GM12878 (cell line): ENCODE results near the gene SLC5A7. TPM values are rescaled to one million over a fixed set of nuclear protein-coding genes. Genes with fewer than 3 reads are reported as not detected.

ENCODE experiments used
- ATAC-seq: fragments of 200-7000 bp; cut with Tn5 transposase; 3 replicates; pipeline ENCODE4 v1.9.1; 2020; ENCODE audit warnings: mild to moderate bottlenecking, moderate library complexity
- BruUV-seq: library from RNA; stranded (reverse); fragments of 400-500 nt; replicated peaks from 2 replicates; lab custom pipeline; 2021; lab: Mats Ljungman, UMichigan
- CTCF ChIA-PET: fragments of 300-600 bp; sonication (Branson Sonifier 250); formaldehyde crosslinking; extraction: SDS; loops from one replicate; lab custom pipeline; 2021; ENCODE audit warnings: inconsistent platforms; lab: Yijun Ruan, JAX
- POLR2A ChIA-PET: fragments of 350-600 bp; formaldehyde crosslinking; extraction: SDS; loops from one replicate; lab custom pipeline; 2021; ENCODE audit warnings: inconsistent platforms; lab: Charles Lee
- RAD21 ChIA-PET: fragments of 300-600 bp; sonication (Branson Sonifier 250); formaldehyde crosslinking; loops from one replicate; lab custom pipeline; 2023; ENCODE audit warnings: antibody characterized with exemption; ENCODE audit not compliant: unreplicated experiment; lab: Charles Lee
- SMC1A ChIA-PET: fragments of 300-600 bp; sonication (Branson Sonifier 250); formaldehyde crosslinking; loops from one replicate; lab custom pipeline; 2023; ENCODE audit not compliant: unreplicated experiment, uncharacterized antibody; lab: Charles Lee
- DNase-seq: peaks from one replicate; pipeline ENCODE4 v3.0.0-alpha.2; 2011; ENCODE audit warnings: low read depth, low spot score
- FAIRE-seq: peaks from 3 replicates; lab custom pipeline; 2011; peaks lifted over from hg19 to GRCh38; lab: Jason Lieb, UNC
- H2AFZ ChIP-seq: 2 replicates; pipeline ENCODE4 v1.6.0; 2011; ENCODE audit warnings: low read depth, low read length, control low read depth; ENCODE audit not compliant: control insufficient read depth
- H3K27ac ChIP-seq: 2 replicates; pipeline ENCODE4 v1.5.1; 2011; ENCODE audit warnings: control low read depth; ENCODE audit not compliant: control insufficient read depth, insufficient read depth
- H3K27me3 ChIP-seq, 2 experiments: replicated peaks in 1 of 2; 2 replicates each; pipeline versions ENCODE4 v1.6.0 to v1.6.1; 2011; ENCODE audit warnings: low read length in 1 of 2; ENCODE audit not compliant: control insufficient read depth in 2 of 2, insufficient read depth in 2 of 2
- H3K36me3 ChIP-seq, 2 experiments: 2 replicates each; pipeline ENCODE4 v1.5.1; 2011; ENCODE audit warnings: low read length in 1 of 2; ENCODE audit not compliant: control insufficient read depth in 2 of 2, insufficient read depth in 2 of 2
- H3K4me1 ChIP-seq: 2 replicates; pipeline ENCODE4 v1.6.1; 2011; ENCODE audit warnings: mild to moderate bottlenecking, low read length, moderate library complexity, mixed read lengths; ENCODE audit not compliant: control insufficient read depth, insufficient read depth
- H3K4me2 ChIP-seq: 2 replicates; pipeline ENCODE4 v1.6.0; 2011; ENCODE audit warnings: control low read depth; ENCODE audit not compliant: control insufficient read depth, insufficient read depth
- H3K4me3 ChIP-seq: fragments of 200-600 bp; sonication (generic); 2 replicates; pipeline ENCODE4 v1.5.1; 2016
- H3K79me2 ChIP-seq: 2 replicates; pipeline ENCODE4 v1.6.0; 2011; ENCODE audit warnings: low read length; ENCODE audit not compliant: control insufficient read depth, insufficient read depth
- H3K9ac ChIP-seq: 2 replicates; pipeline ENCODE4 v1.8.0; 2011; ENCODE audit warnings: low read length, control low read depth, mixed read lengths; ENCODE audit not compliant: control insufficient read depth, insufficient read depth
- H3K9me3 ChIP-seq: replicated peaks from 3 replicates; pipeline ENCODE4 v1.5.1; 2011; ENCODE audit warnings: mild to moderate bottlenecking, low read length; ENCODE audit not compliant: control insufficient read depth, insufficient read depth
- H4K20me1 ChIP-seq: 2 replicates; pipeline ENCODE4 v1.6.0; 2011; ENCODE audit not compliant: control insufficient read depth, insufficient read depth
- CHD4 ChIP-seq: fragments of 200-600 bp; sonication (generic); IDR thresholded peaks from 2 replicates; pipeline ENCODE4 v1.6.1; 2016; ENCODE audit warnings: mild to moderate bottlenecking
- JUND ChIP-seq: IDR thresholded peaks from 2 replicates; pipeline ENCODE4 v1.6.1; 2012; ENCODE audit warnings: low read depth, mild to moderate bottlenecking, low read length, improper control_type of control experiment, moderate library complexity
- MTA2 ChIP-seq: fragments of 450-650 bp; IDR thresholded peaks from 2 replicates; pipeline ENCODE4 v1.6.1; 2016; ENCODE audit warnings: low read depth, mild to moderate bottlenecking, moderate library complexity
- POU2F2 ChIP-seq: IDR thresholded peaks from 3 replicates; pipeline ENCODE4 v1.6.1; 2011; ENCODE audit warnings: low read depth, mild to moderate bottlenecking, low read length, borderline replicate concordance
- RB1 ChIP-seq: fragments of 450-650 bp; formaldehyde crosslinking; IDR thresholded peaks from 2 replicates; pipeline ENCODE4 v1.6.1; 2017; ENCODE audit warnings: mild to moderate bottlenecking, borderline replicate concordance
- ZNF274 ChIP-seq: IDR thresholded peaks from one replicate; pipeline ENCODE4 v1.8.0; 2011; ENCODE audit not compliant: insufficient read length, insufficient read depth
- WGBS: methylation state at CpG from one replicate; pipeline ENCODE4 v1.1.6; 2016; ENCODE audit warnings: low lambda C conversion rate; ENCODE audit not compliant: insufficient replicate concordance, insufficient coverage; ENCODE audit errors: missing lambda C conversion rate; 5-methylcytosine and 5-hydroxymethylcytosine counted together
- in situ Hi-C: fragments of 300-500 bp; cut with MboI; formaldehyde crosslinking; loops from 9 replicates; pipeline ENCODE4 v1.14.3; 2018; ENCODE audit warnings: mixed read lengths
- intact Hi-C: fragments of 100-400 bp; cut with micrococcal nuclease; formaldehyde crosslinking; loops from one replicate; pipeline ENCODE4 v1.14.2; 2022; ENCODE audit not compliant: unreplicated experiment
- polyA plus RNA-seq, 11 experiments: library from polyadenylated mRNA; depleted of rRNA in 4 of 11; unstranded in 6 of 11; stranded (reverse) in 5 of 11; fragments of >200 nt; fragmentation: Nextera tagmentation in 4 of 11; fragmentation: Illumina TruSeq in 1 of 11; extraction: Ambion mirVana in 4 of 11; extraction: Trizol in 1 of 11; gene quantifications; 1 replicate in 1 of 11; 2 replicates in 10 of 11; pipeline versions ENCODE4 v1.2.1 to v1.2.3, GENCODE V29; 2011 to 2016; ENCODE audit warnings: inconsistent platforms in 2 of 11, missing spikeins in 2 of 11, low read depth in 1 of 11
- total RNA-seq, 4 experiments: library from RNA; depleted of rRNA in 3 of 4; stranded (reverse); fragments of >200 nt in 3 of 4; fragmentation: Illumina TruSeq in 1 of 4; extraction: Trizol in 1 of 4; gene quantifications; 2 replicates each; pipeline versions ENCODE4 v1.2.1 to v1.2.3, GENCODE V29; 2013 to 2021
- TF ChIP-seq, protein P1 (sequence below): fragments of 450-650 bp; IDR thresholded peaks from 2 replicates; pipeline ENCODE4 v1.6.1; 2018; ENCODE audit warnings: borderline replicate concordance, mild to moderate bottlenecking; ENCODE audit not compliant: partially characterized antibody
- TF ChIP-seq, protein P2 (sequence below): fragments of 450-650 bp; IDR thresholded peaks from 2 replicates; pipeline ENCODE4 v1.6.1; 2018; ENCODE audit warnings: mild to moderate bottlenecking, low read depth, moderate library complexity; ENCODE audit not compliant: partially characterized antibody
- TF ChIP-seq, protein P3 (sequence below): fragments of 450-650 bp; conservative IDR thresholded peaks from 2 replicates; pipeline ENCODE4 v1.6.1; 2017; ENCODE audit warnings: mild to moderate bottlenecking, moderate library complexity

The SLC5A7 gene
- total and polyA plus RNA-seq, 10 of the 15 experiments (the other 5 are each of a cell fraction or from before 2014, with no cell fraction given): not detected

DNA sequence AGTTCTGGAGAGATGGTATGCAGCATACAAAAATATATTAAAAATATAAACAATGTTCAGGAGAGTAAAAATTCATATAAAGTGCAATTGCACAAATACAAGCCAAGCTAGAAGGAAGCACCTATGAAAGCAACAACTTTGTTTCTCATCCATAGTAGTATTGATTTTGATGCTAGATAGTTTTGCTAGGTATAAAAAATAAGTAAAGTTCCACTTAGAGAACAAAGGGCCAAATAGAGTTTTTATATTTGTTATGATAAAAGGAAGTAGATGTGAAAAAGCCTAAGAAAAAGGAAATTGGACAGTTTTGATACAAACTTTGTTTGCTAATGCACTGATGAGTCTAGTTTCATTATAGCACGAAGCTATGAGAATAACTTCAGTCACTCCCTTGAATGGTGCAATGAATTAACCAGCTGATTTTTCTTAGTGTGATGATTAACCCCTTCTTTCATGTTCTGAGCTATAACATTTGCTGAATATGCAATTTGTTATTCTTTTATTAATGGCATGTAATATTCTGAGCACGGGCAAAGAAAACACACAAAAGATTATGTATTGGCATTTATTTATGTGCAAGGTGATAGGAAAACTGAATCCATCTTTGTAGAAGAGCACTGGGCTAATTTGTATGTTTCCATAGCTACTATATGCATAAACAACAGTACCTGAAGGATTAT is 24.7 kb downstream of the SLC5A7 start:
- SMC1A ChIA-PET: no interaction called here
- H4K20me1 ChIP-seq: no peaks in the 10 kb centered on the region
- no peak overlapping the region for H2AFZ ChIP-seq
- DNase-seq (no peak), FAIRE-seq (no peak), ATAC-seq (no peak)
- H3K4me1 ChIP-seq: no peaks in the 10 kb centered on the region
- RAD21 ChIA-PET: no interaction called here
- H3K36me3 ChIP-seq: no peaks in the 10 kb centered on the region
- intact Hi-C loops (no loop called here), in situ Hi-C loops (no loop called here)
- no peak overlapping the region for H3K9ac ChIP-seq
- no peaks in the 10 kb centered on the region for H3K9me3 ChIP-seq
- no TSS peak for BruUV-seq
- POLR2A ChIA-PET: no interaction called here
- WGBS: 12% methylated on average over 2 of the region's 2 CpGs
- H3K27ac ChIP-seq: no peak overlapping the region
- no peaks in the 10 kb centered on the region for H3K27me3 ChIP-seq
- H3K4me3 ChIP-seq: no peak overlapping the region
- no peaks in the 10 kb centered on the region for H3K79me2 ChIP-seq
- TF ChIP-seq POU2F2: no peak
- no peak for TF ChIP-seq MTA2
- TF ChIP-seq CHD4: no peak
- no peak overlapping the region for H3K4me2 ChIP-seq
- CTCF ChIA-PET: interaction anchor here (0.5 kb wide), 1 partner anchor 11 kb away, joined by 3 read pairs; no protein-coding TSS in a partner anchor

DNA sequence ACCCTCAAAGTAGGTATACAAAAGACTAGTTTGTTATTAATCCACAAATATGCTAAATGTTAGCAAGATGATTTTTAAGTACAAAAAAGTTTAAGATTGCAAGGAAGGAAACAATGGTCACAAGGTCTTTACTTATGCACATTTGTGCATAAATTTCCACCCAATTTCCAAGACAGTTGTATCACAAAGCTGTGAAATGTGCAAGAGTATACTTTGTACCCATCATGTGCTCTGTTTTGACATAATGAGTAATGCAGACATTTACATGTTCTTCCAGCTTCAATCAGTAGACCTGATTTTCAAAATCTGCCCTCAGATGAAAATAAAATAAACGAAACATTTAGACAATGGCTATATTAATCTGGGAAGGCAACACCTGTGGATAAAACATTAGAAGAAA is 27.0 kb downstream of the SLC5A7 start:
- in situ Hi-C loops (no loop called here), intact Hi-C loops (no loop called here)
- no peak overlapping the region for H2AFZ ChIP-seq
- no peak for FAIRE-seq
- WGBS: 0% methylated on average over 1 of the region's 1 CpG
- ChIA-PET RAD21 (no interaction called here), CTCF (no interaction called here), SMC1A (no interaction called here), POLR2A (no interaction called here)
- no peak for DNase-seq
- H3K4me2 ChIP-seq: no peak overlapping the region
- no peaks in the 10 kb centered on the region for H4K20me1 ChIP-seq
- H3K36me3 ChIP-seq: no peaks in the 10 kb centered on the region
- no peaks in the 10 kb centered on the region for H3K27me3 ChIP-seq
- BruUV-seq: no TSS peak
- no peak overlapping the region for H3K27ac ChIP-seq
- H3K4me3 ChIP-seq: no peak overlapping the region
- ATAC-seq: no peak
- H3K9me3 ChIP-seq: no peaks in the 10 kb centered on the region
- H3K9ac ChIP-seq: no peak overlapping the region
- no peaks in the 10 kb centered on the region for H3K79me2 ChIP-seq
- H3K4me1 ChIP-seq: no peaks in the 10 kb centered on the region
- TF ChIP-seq, protein P1, sequence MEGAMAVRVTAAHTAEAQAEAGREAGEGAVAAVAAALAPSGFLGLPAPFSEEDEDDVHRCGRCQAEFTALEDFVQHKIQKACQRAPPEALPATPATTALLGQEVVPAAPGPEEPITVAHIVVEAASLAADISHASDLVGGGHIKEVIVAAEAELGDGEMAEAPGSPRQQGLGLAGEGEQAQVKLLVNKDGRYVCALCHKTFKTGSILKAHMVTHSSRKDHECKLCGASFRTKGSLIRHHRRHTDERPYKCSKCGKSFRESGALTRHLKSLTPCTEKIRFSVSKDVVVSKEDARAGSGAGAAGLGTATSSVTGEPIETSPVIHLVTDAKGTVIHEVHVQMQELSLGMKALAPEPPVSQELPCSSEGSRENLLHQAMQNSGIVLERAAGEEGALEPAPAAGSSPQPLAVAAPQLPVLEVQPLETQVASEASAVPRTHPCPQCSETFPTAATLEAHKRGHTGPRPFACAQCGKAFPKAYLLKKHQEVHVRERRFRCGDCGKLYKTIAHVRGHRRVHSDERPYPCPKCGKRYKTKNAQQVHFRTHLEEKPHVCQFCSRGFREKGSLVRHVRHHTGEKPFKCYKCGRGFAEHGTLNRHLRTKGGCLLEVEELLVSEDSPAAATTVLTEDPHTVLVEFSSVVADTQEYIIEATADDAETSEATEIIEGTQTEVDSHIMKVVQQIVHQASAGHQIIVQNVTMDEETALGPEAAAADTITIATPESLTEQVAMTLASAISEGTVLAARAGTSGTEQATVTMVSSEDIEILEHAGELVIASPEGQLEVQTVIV: no peak
- TF ChIP-seq JUND: no peak
- TF ChIP-seq, protein P2, sequence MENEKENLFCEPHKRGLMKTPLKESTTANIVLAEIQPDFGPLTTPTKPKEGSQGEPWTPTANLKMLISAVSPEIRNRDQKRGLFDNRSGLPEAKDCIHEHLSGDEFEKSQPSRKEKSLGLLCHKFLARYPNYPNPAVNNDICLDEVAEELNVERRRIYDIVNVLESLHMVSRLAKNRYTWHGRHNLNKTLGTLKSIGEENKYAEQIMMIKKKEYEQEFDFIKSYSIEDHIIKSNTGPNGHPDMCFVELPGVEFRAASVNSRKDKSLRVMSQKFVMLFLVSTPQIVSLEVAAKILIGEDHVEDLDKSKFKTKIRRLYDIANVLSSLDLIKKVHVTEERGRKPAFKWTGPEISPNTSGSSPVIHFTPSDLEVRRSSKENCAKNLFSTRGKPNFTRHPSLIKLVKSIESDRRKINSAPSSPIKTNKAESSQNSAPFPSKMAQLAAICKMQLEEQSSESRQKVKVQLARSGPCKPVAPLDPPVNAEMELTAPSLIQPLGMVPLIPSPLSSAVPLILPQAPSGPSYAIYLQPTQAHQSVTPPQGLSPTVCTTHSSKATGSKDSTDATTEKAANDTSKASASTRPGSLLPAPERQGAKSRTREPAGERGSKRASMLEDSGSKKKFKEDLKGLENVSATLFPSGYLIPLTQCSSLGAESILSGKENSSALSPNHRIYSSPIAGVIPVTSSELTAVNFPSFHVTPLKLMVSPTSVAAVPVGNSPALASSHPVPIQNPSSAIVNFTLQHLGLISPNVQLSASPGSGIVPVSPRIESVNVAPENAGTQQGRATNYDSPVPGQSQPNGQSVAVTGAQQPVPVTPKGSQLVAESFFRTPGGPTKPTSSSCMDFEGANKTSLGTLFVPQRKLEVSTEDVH: no peak
- no peak for TF ChIP-seq RB1
- TF ChIP-seq, protein P3, sequence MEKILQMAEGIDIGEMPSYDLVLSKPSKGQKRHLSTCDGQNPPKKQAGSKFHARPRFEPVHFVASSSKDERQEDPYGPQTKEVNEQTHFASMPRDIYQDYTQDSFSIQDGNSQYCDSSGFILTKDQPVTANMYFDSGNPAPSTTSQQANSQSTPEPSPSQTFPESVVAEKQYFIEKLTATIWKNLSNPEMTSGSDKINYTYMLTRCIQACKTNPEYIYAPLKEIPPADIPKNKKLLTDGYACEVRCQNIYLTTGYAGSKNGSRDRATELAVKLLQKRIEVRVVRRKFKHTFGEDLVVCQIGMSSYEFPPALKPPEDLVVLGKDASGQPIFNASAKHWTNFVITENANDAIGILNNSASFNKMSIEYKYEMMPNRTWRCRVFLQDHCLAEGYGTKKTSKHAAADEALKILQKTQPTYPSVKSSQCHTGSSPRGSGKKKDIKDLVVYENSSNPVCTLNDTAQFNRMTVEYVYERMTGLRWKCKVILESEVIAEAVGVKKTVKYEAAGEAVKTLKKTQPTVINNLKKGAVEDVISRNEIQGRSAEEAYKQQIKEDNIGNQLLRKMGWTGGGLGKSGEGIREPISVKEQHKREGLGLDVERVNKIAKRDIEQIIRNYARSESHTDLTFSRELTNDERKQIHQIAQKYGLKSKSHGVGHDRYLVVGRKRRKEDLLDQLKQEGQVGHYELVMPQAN: no peak
- TF ChIP-seq ZNF274: no peak
